Spleen (tissue), 11 donors: ENCODE data around the gene SLC8A2. TPM values are rescaled to one million over a fixed set of nuclear protein-coding genes. Genes with fewer than 3 reads are reported as not detected.
A peak's percentile ranks its signal among the peaks of the same experiment; 100 is the strongest.

ENCODE experiments used
- DNase-seq: peaks from one replicate; pipeline ENCODE4 v3.0.0-alpha.2; 2020
- H3K27ac ChIP-seq, 8 donors: fragments of 200-600 bp; sonication (generic) in 7 of 8; 1 replicate in 4 of 8; 2 replicates in 4 of 8; pipeline versions ENCODE4 v1.5.0 to v1.8.0; 2016 to 2021; ENCODE audit warnings: inconsistent platforms in 4 of 8, mild to moderate bottlenecking in 4 of 8, moderate library complexity in 1 of 8
- H3K27me3 ChIP-seq, 7 donors: fragments of 200-600 bp; sonication (generic) in 6 of 7; replicated peaks in 1 of 7; 1 replicate in 4 of 7; 2 replicates in 3 of 7; pipeline versions ENCODE4 v1.5.0 to v1.8.0; 2016 to 2021; ENCODE audit warnings: inconsistent platforms in 3 of 7, mild to moderate bottlenecking in 1 of 7
- H3K36me3 ChIP-seq, 6 donors: fragments of 200-600 bp; sonication (generic) in 5 of 6; 1 replicate in 4 of 6; 2 replicates in 2 of 6; pipeline versions ENCODE4 v1.5.0 to v1.8.0; 2016 to 2021; ENCODE audit warnings: inconsistent platforms in 2 of 6
- H3K4me1 ChIP-seq, 6 donors: fragments of 200-600 bp; sonication (generic) in 5 of 6; 1 replicate in 3 of 6; 2 replicates in 3 of 6; pipeline versions ENCODE4 v1.5.0 to v1.8.0; 2016 to 2021; ENCODE audit warnings: inconsistent platforms in 3 of 6
- H3K4me3 ChIP-seq, 8 donors: fragments of 200-600 bp; sonication (generic) in 7 of 8; 1 replicate in 4 of 8; 2 replicates in 4 of 8; pipeline versions ENCODE4 v1.5.0 to v1.8.0; 2016 to 2021; ENCODE audit warnings: inconsistent platforms in 4 of 8, mild to moderate bottlenecking in 4 of 8, moderate library complexity in 2 of 8
- H3K9me3 ChIP-seq, 8 donors: fragments of 200-600 bp; sonication (generic) in 7 of 8; 1 replicate in 4 of 8; 2 replicates in 4 of 8; pipeline versions ENCODE4 v1.5.0 to v1.8.0; 2016 to 2021; ENCODE audit warnings: inconsistent platforms in 4 of 8
- CTCF ChIP-seq, 11 experiments: fragments of 200-600 bp in 7 of 11; fragments of 450-650 bp in 4 of 11; sonication (generic) in 4 of 11; IDR thresholded peaks in 8 of 11; conservative IDR thresholded peaks in 3 of 11; 1 replicate in 7 of 11; 2 replicates in 4 of 11; pipeline versions ENCODE4 v1.4.0 to v1.8.0; 2016 to 2021; ENCODE audit warnings: antibody characterized with exemption in 11 of 11, inconsistent platforms in 4 of 11, mild to moderate bottlenecking in 1 of 11
- POLR2A ChIP-seq, 3 donors: fragments of 450-650 bp; IDR thresholded peaks; one replicate each; pipeline ENCODE4 v1.5.1; 2017; ENCODE audit warnings: antibody characterized with exemption in 3 of 3, mild to moderate bottlenecking in 1 of 3
- POLR2AphosphoS5 ChIP-seq, 3 donors: sonication (generic); formaldehyde crosslinking; IDR thresholded peaks; one replicate each; pipeline ENCODE4 v1.5.1; 2017; ENCODE audit warnings: antibody characterized with exemption in 3 of 3
- WGBS, 5 donors: extraction: QIAGEN DNeasy Blood & Tissue Kit in 3 of 5; methylation state at CpG; one replicate each; pipeline versions ENCODE4 v1.1.5 to v1.1.7; 2013 to 2018; 5-methylcytosine and 5-hydroxymethylcytosine counted together
- intact Hi-C: fragments of 100-400 bp; cut with DNase I; formaldehyde crosslinking; loops from one replicate; pipeline ENCODE4 v1.15.0; 2023; ENCODE audit warnings: low total_unique reads
- polyA plus RNA-seq, 3 donors: library from polyadenylated mRNA; stranded (reverse); fragments of 200-250 nt; gene quantifications; one replicate each; pipeline ENCODE4 v1.2.1, GENCODE V29; 2013
- total RNA-seq, 7 donors: library from RNA; depleted of rRNA in 3 of 7; stranded (reverse); fragments of >200 nt in 3 of 7; fragmentation: NEBNext Ultra II Directional in 4 of 7; extraction: Animal tissue kit (Norgen Biotek cat#: 25700) in 4 of 7; gene quantifications; one replicate each; pipeline versions ENCODE4 v1.1.0 to v1.2.1, GENCODE V29; 2016 to 2021
- donor health status: healthy with polysubstance abuse.
- donor health status: DM: no; HTN: no; CAD: no; lungs with moderate emphysema.
- donor health status: DM: no; HTN: no; CAD: no.
- donor health status: Bipolar disorder and iron deficiency.
- donor health status: healthy.
- donor health status: DM: no; HTN: no; CAD: no.
- donor health status: DM: yes; HTN: yes; CAD: no.

Gene SLC8A2
- total and polyA plus RNA-seq, 10 donors, result 0.02 to 0.19 TPM; not detected in 8

- DNase-seq, result no peak
- Histone ChIP-seq H3K4me1 (peaks cover 11 to 41% (median 28%) of the 10 kb centered on the region in 6 donors), H3K9me3 (no peaks in the 10 kb centered on the region), H3K27me3 (peaks cover 0 to 100% (median 64%) of the 10 kb centered on the region in 7 donors), H3K4me3 (no peak overlapping the region), H3K27ac (no peak overlapping the region), H3K36me3 (no peaks in the 10 kb centered on the region)
- TF ChIP-seq CTCF (IDR thresholded peaks at IDR 0.05 in 8 of 11, conservative IDR thresholded peaks at IDR 0.05 in 3 of 11) (no peak), POLR2A (IDR thresholded peaks at IDR 0.05) (no peak), POLR2AphosphoS5 (IDR thresholded peaks at IDR 0.05) (no peak)
- intact Hi-C loops, result no loop called here
These were observed 39.2 kb downstream of the SLC8A2 start for GRCh38 chr19:47432499-47432898.

- no peak for TF ChIP-seq POLR2AphosphoS5 (IDR thresholded peaks at IDR 0.05)
- TF ChIP-seq POLR2A (IDR thresholded peaks at IDR 0.05), result no peak
- no peak for TF ChIP-seq CTCF (IDR thresholded peaks at IDR 0.05 in 8 of 11, conservative IDR thresholded peaks at IDR 0.05 in 3 of 11)
- Histone ChIP-seq H3K27me3 (peaks cover 0 to 100% (median 60%) of the 10 kb centered on the region in 7 donors), H3K4me3 (no peak overlapping the region), H3K36me3 (no peaks in the 10 kb centered on the region), H3K4me1 (peaks cover 11 to 44% (median 30%) of the 10 kb centered on the region in 6 donors), H3K27ac (no peak overlapping the region), H3K9me3 (no peaks in the 10 kb centered on the region)
- no peak for DNase-seq
- WGBS, 5 donors, result 46 to 66% (median 54%) methylated on average over 18 of the region's 18 CpGs
- intact Hi-C loops, result no loop called here
These were observed 39.6 kb downstream of the SLC8A2 start for GRCh38 chr19:47432091-47432490.

GRCh38 chr19:47430041-47430802 lies 41.5 kb downstream of the SLC8A2 start:
- intact Hi-C loops, result no loop called here

More at GRCh38 chr19:47430041-47430802, 41.5 kb downstream of the SLC8A2 start:
- DNase-seq, result no peak
- 5 to 10% (median 7%) methylated on average over 38 to 69 of the region's 69 CpGs for WGBS, 5 donors
- H3K27me3 ChIP-seq, result peaks cover 0 to 100% (median 58%) of the 10 kb centered on the region in 7 donors
- H3K27ac ChIP-seq, result no peak overlapping the region
- TF ChIP-seq POLR2AphosphoS5 (IDR thresholded peaks at IDR 0.05) (peak in 1 of 3 donors; percentile 30), CTCF (IDR thresholded peaks at IDR 0.05 in 8 of 11, conservative IDR thresholded peaks at IDR 0.05 in 3 of 11) (peak in 5 of 11 experiments; percentile 22 to 40 (median 29)), POLR2A (IDR thresholded peaks at IDR 0.05) (no peak)
- peak overlapping the region in 2 of 8 donors; percentile 1 to 55 for H3K4me3 ChIP-seq
- H3K36me3 ChIP-seq, result no peaks in the 10 kb centered on the region
- peaks cover 11 to 39% (median 25%) of the 10 kb centered on the region in 6 donors for H3K4me1 ChIP-seq
- no peaks in the 10 kb centered on the region for H3K9me3 ChIP-seq
